Measurements from ENCODE around the gene DIPK2A.

GRCh38 chr3:143978263-143978631 is 6.6 kb downstream of the DIPK2A start:
- TF ChIP-seq CTCF (IDR thresholded peaks at IDR 0.05) (no peak), POLR2A (IDR thresholded peaks at IDR 0.05) (no peak)

Measured in body of pancreas (tissue), 4 donors.